ENCODE results near the gene CDK2. TPM values are rescaled to one million over a fixed set of nuclear protein-coding genes. Genes with fewer than 3 reads are reported as not detected.

The CDK2 gene
- total RNA-seq, 2 experiments from 2014 or later: 15.8 to 16.0 TPM

DNA sequence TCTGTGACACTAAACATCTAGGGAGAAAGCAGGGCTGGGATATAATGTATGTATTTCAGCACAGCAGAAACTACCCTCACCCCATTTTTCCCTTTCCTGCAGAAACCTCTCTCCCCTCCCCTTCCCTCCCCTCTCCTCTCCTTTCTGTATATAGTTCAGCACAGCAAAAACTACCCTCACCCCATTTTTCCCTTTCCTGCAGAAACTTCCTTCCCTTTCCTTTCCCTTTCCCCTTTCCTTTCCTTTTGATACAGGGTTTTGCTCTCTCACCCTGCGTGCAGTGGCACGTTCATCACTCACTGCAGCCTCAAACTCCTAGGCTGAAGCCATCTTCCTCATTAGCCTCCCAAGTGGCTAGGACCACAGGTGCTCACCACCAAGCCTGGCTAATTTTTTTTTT is 2.9 kb upstream of the CDK2 start:
- Histone ChIP-seq H3K4me3 (ENCODE audit: low read length) (no peak overlapping the region), H3K9me3 (ENCODE audit: control insufficient read depth in 1 of 2, insufficient read depth in 1 of 2, low read length in 2 of 2) (no peaks in the 10 kb centered on the region), H3K27me3 (ENCODE audit: control insufficient read depth in 1 of 2, insufficient read depth in 2 of 2, low read length in 2 of 2) (no peaks in the 10 kb centered on the region), H3K36me3 (ENCODE audit: insufficient read depth, low read length) (no peaks in the 10 kb centered on the region), H3K27ac (ENCODE audit: low read depth in 1 of 2, low read length in 2 of 2) (no peak overlapping the region), H3K4me1 (ENCODE audit: insufficient read depth, low read length) (peaks cover 26% of the 10 kb centered on the region)
- DNase-seq (no peak), ATAC-seq (ENCODE audit: poor library complexity) (no peak)
- Mint-ChIP-seq H3K4me1 (ENCODE audit: low read depth) (peaks cover 33% of the 10 kb centered on the region), H3K9me3 (no peaks in the 10 kb centered on the region), H3K4me3 (no peak overlapping the region), H3K27ac (no peak overlapping the region), H3K36me3 (ENCODE audit: low read depth) (peaks cover 9% of the 10 kb centered on the region), H3K27me3 (no peaks in the 10 kb centered on the region)
- ChIA-PET POLR2A (no interaction called here), CTCF (no interaction called here)
- intact Hi-C loops (cut with DNase I, micrococcal nuclease): loop anchor here in 1 of 2 experiments (2.0 kb wide), 1 partner anchor 15 kb away; no protein-coding TSS in a partner anchor
- TF ChIP-seq, protein P1, sequence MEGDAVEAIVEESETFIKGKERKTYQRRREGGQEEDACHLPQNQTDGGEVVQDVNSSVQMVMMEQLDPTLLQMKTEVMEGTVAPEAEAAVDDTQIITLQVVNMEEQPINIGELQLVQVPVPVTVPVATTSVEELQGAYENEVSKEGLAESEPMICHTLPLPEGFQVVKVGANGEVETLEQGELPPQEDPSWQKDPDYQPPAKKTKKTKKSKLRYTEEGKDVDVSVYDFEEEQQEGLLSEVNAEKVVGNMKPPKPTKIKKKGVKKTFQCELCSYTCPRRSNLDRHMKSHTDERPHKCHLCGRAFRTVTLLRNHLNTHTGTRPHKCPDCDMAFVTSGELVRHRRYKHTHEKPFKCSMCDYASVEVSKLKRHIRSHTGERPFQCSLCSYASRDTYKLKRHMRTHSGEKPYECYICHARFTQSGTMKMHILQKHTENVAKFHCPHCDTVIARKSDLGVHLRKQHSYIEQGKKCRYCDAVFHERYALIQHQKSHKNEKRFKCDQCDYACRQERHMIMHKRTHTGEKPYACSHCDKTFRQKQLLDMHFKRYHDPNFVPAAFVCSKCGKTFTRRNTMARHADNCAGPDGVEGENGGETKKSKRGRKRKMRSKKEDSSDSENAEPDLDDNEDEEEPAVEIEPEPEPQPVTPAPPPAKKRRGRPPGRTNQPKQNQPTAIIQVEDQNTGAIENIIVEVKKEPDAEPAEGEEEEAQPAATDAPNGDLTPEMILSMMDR (IDR thresholded peaks at IDR 0.05): no peak

DNA sequence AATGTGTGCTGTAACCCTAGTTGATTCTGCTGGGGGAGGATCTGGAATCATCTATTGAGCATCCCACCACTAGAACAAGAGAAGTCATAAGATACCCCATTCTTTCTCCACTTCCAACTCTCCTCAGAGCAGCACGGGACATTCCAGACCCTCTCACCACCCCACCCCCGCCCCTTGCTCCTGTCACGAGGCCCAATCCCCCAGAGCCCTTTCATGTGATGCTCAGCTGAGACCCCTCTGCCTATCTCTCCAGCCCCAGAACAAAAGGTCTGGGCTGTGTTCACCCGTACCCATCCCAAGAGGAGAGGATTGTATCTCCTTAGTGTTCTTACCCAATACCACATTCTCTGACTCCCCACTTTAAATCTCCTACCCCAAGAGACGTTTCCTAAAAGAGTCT is 1.4 kb upstream of the CDK2 start:
- no peak overlapping the region for H3K27ac ChIP-seq (ENCODE audit: low read depth in 1 of 2, low read length in 2 of 2)
- ATAC-seq (ENCODE audit: poor library complexity): no peak
- ChIA-PET POLR2A (interaction anchor here (0.7 to 1.9 kb wide), 2 partner anchors 9 to 1786 kb away, joined by 3 to 9 read pairs; partner anchors contain the start of gene RAB5B), CTCF (no interaction called here)
- TF ChIP-seq, protein P1 (IDR thresholded peaks at IDR 0.05): no peak
- Mint-ChIP-seq H3K4me1 (ENCODE audit: low read depth) (peaks cover 33% of the 10 kb centered on the region), H3K9me3 (no peaks in the 10 kb centered on the region), H3K36me3 (ENCODE audit: low read depth) (peaks cover 9% of the 10 kb centered on the region), H3K4me3 (peak overlapping the region; percentile 91), H3K27ac (peak overlapping the region; percentile 79), H3K27me3 (no peaks in the 10 kb centered on the region)
- H3K36me3 ChIP-seq (ENCODE audit: insufficient read depth, low read length): no peaks in the 10 kb centered on the region
- H3K4me3 ChIP-seq (ENCODE audit: low read length): no peak overlapping the region
- H3K9me3 ChIP-seq (ENCODE audit: control insufficient read depth in 1 of 2, insufficient read depth in 1 of 2, low read length in 2 of 2): no peaks in the 10 kb centered on the region
- no peaks in the 10 kb centered on the region for H3K27me3 ChIP-seq (ENCODE audit: control insufficient read depth in 1 of 2, insufficient read depth in 2 of 2, low read length in 2 of 2)
- DNase-seq: no peak
- peaks cover 23% of the 10 kb centered on the region for H3K4me1 ChIP-seq (ENCODE audit: insufficient read depth, low read length)
- intact Hi-C loops (cut with DNase I, micrococcal nuclease): loop anchor here in 1 of 2 experiments (2.0 kb wide), 1 partner anchor 16 kb away; no protein-coding TSS in a partner anchor

DNA sequence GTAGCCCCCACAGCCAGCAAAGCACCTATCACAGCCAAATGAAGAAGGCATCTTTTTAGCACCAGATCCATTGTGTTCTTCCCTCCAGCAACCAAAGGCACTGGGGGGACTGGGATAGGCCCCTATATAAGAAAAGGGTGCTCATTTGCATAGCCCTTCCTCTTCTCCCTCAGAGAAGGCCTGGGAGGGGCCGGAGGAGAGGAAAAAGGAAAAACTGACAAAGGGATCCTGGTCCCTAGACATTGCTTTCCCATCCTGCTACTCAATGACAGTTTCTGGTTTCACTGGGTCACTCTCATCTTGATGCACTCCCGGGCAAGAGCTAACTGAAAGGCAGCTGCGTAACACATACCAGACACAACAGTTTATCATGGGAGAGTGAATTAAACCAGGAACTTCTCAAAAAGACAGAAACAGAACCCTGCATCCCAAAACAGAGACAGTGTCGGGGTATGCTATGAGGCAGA is 656 bp upstream of the CDK2 start, which contains the start of gene PMEL:
Gene PMEL, minus strand, starts transcription at position 102 of the 467 bp plus-strand sequence. Its CDS starts 31 bp downstream, at position 71.
- peaks cover 9% of the 10 kb centered on the region for H3K36me3 Mint-ChIP-seq (ENCODE audit: low read depth)
- no peaks in the 10 kb centered on the region for H3K27me3 Mint-ChIP-seq
- DNase-seq: no peak
- H3K4me3 Mint-ChIP-seq: peak within 1 kb of the TSS; percentile 91
- Histone ChIP-seq H3K36me3 (ENCODE audit: insufficient read depth, low read length) (no peaks in the 10 kb centered on the region), H3K27ac (ENCODE audit: low read depth in 1 of 2, low read length in 2 of 2) (no peak within 1 kb of the TSS), H3K4me3 (ENCODE audit: low read length) (peak within 1 kb of the TSS; percentile 89), H3K4me1 (ENCODE audit: insufficient read depth, low read length) (peaks cover 23% of the 10 kb centered on the region), H3K9me3 (ENCODE audit: control insufficient read depth in 1 of 2, insufficient read depth in 1 of 2, low read length in 2 of 2) (no peaks in the 10 kb centered on the region), H3K27me3 (ENCODE audit: control insufficient read depth in 1 of 2, insufficient read depth in 2 of 2, low read length in 2 of 2) (no peaks in the 10 kb centered on the region)
- TF ChIP-seq, protein P1 (IDR thresholded peaks at IDR 0.05): no peak
- H3K9me3 Mint-ChIP-seq: no peaks in the 10 kb centered on the region
- peak within 1 kb of the TSS; percentile 79 for H3K27ac Mint-ChIP-seq
- intact Hi-C loops (cut with DNase I, micrococcal nuclease): loop anchor here in 1 of 2 experiments (2.0 kb wide), 1 partner anchor 17 kb away; no protein-coding TSS in a partner anchor
- ATAC-seq (ENCODE audit: poor library complexity): peak; percentile 3
- CTCF ChIA-PET: no interaction called here
- peaks cover 33% of the 10 kb centered on the region for H3K4me1 Mint-ChIP-seq (ENCODE audit: low read depth)
- POLR2A ChIA-PET: interaction anchor here (1.9 kb wide), 1 partner anchor 8 kb away, joined by 9 read pairs; the partner anchor contains the start of gene RAB5B

Measured in CD4-positive, alpha-beta T cell (primary cell).